Thoracic aorta (tissue), 2 donors: Measurements from ENCODE around the gene ZBTB7C. TPM values are rescaled to one million over a fixed set of nuclear protein-coding genes. Genes with fewer than 3 reads are reported as not detected.

Source experiments
- ATAC-seq: fragments of 150-250 bp; one replicate; pipeline ENCODE4 v1.8.0; 2017; ENCODE audit warnings: low read depth; ENCODE audit not compliant: insufficient number of reproducible peaks, low FRiP score
- DNase-seq: peaks from one replicate; pipeline ENCODE4 v3.0.0-alpha.2; 2020; ENCODE audit warnings: low spot score
- H3K27ac ChIP-seq, 2 donors: fragments of 200-600 bp; sonication (generic); 1 replicate in 1 of 2; 2 replicates in 1 of 2; pipeline ENCODE4 v1.5.1; 2016; ENCODE audit warnings: mild to moderate bottlenecking in 2 of 2, moderate library complexity in 2 of 2
- H3K27me3 ChIP-seq: fragments of 200-600 bp; sonication (generic); replicated peaks from 2 replicates; pipeline ENCODE4 v1.6.0; 2016; ENCODE audit warnings: mild to moderate bottlenecking; ENCODE audit not compliant: insufficient read depth
- H3K36me3 ChIP-seq: fragments of 200-600 bp; sonication (generic); one replicate; pipeline ENCODE4 v1.5.1; 2016
- H3K4me1 ChIP-seq, 2 donors: fragments of 200-600 bp; sonication (generic); 1 replicate in 1 of 2; 2 replicates in 1 of 2; pipeline versions ENCODE4 v1.5.1 to v1.6.0; 2016; ENCODE audit warnings: low read depth in 2 of 2, mild to moderate bottlenecking in 1 of 2; ENCODE audit not compliant: control insufficient read depth in 1 of 2
- H3K4me3 ChIP-seq: fragments of 200-600 bp; sonication (generic); 2 replicates; pipeline ENCODE4 v1.5.1; 2016; ENCODE audit warnings: mild to moderate bottlenecking
- H3K9me3 ChIP-seq: fragments of 200-600 bp; sonication (generic); 2 replicates; pipeline ENCODE4 v1.5.1; 2016
- total RNA-seq, 2 donors: library from RNA; depleted of rRNA; stranded (reverse); fragments of >200 nt; gene quantifications; one replicate each; pipeline versions ENCODE4 v1.1.0 to v1.2.3, GENCODE V29; 2016
- TF ChIP-seq, protein P1 (sequence below): fragments of 200-600 bp; sonication (generic); IDR thresholded peaks from one replicate; pipeline ENCODE4 v1.5.1; 2019; ENCODE audit warnings: antibody characterized with exemption

The ZBTB7C gene
- total RNA-seq, 2 donors from 2014 or later: 9.6 to 10.9 TPM

DNA sequence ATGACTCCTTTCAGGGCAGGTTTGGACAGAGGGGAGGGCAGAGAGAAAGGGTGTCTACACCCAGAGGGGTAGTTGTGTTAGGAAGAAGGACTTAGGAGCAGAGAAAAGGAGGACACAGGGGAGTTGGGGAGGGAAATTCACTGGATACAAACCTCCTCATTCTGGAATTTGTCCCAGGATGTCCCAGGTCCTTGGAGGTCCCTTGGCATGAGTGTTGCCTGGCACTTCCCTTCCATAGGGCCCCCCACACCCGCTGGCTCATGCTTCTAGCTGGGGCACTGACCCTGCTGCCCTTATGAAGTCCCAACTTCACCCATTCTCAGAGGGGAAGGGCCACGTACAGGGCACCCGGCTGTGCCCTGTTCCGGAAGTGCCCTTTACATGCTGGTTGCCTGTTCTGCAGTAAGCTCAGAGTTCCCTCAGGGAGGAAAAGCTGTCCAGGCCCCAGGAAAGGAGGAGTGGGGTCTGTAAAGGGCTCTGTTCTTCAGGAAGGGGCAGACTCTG is 385.1 kb downstream of the ZBTB7C start:
- peaks cover 8 to 31% of the 10 kb centered on the region in 2 donors for H3K4me1 ChIP-seq
- H3K27ac ChIP-seq: no peak overlapping the region
- H3K4me3 ChIP-seq: no peak overlapping the region
- no peaks in the 10 kb centered on the region for H3K9me3 ChIP-seq
- ATAC-seq (no peak), DNase-seq (no peak)
- TF ChIP-seq, protein P1, sequence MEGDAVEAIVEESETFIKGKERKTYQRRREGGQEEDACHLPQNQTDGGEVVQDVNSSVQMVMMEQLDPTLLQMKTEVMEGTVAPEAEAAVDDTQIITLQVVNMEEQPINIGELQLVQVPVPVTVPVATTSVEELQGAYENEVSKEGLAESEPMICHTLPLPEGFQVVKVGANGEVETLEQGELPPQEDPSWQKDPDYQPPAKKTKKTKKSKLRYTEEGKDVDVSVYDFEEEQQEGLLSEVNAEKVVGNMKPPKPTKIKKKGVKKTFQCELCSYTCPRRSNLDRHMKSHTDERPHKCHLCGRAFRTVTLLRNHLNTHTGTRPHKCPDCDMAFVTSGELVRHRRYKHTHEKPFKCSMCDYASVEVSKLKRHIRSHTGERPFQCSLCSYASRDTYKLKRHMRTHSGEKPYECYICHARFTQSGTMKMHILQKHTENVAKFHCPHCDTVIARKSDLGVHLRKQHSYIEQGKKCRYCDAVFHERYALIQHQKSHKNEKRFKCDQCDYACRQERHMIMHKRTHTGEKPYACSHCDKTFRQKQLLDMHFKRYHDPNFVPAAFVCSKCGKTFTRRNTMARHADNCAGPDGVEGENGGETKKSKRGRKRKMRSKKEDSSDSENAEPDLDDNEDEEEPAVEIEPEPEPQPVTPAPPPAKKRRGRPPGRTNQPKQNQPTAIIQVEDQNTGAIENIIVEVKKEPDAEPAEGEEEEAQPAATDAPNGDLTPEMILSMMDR: no peak
- H3K27me3 ChIP-seq: no peaks in the 10 kb centered on the region
- H3K36me3 ChIP-seq: no peaks in the 10 kb centered on the region

GRCh38 chr18:48023334-48024008 is 385.7 kb downstream of the ZBTB7C start:
- Histone ChIP-seq H3K36me3 (no peaks in the 10 kb centered on the region), H3K27me3 (no peaks in the 10 kb centered on the region), H3K9me3 (no peaks in the 10 kb centered on the region), H3K4me3 (no peak overlapping the region), H3K27ac (no peak overlapping the region), H3K4me1 (peaks cover 8 to 31% of the 10 kb centered on the region in 2 donors)
- TF ChIP-seq, protein P1: peak; percentile 32
- DNase-seq (no peak), ATAC-seq (no peak)

- ATAC-seq (no peak), DNase-seq (no peak)
- TF ChIP-seq, protein P1: peak; percentile 44
- Histone ChIP-seq H3K4me3 (no peak overlapping the region), H3K9me3 (no peaks in the 10 kb centered on the region), H3K36me3 (no peaks in the 10 kb centered on the region), H3K27ac (no peak overlapping the region), H3K27me3 (no peaks in the 10 kb centered on the region), H3K4me1 (peaks cover 8 to 26% of the 10 kb centered on the region in 2 donors)
These were observed 386.5 kb downstream of the ZBTB7C start for GRCh38 chr18:48022531-48023329.

DNA sequence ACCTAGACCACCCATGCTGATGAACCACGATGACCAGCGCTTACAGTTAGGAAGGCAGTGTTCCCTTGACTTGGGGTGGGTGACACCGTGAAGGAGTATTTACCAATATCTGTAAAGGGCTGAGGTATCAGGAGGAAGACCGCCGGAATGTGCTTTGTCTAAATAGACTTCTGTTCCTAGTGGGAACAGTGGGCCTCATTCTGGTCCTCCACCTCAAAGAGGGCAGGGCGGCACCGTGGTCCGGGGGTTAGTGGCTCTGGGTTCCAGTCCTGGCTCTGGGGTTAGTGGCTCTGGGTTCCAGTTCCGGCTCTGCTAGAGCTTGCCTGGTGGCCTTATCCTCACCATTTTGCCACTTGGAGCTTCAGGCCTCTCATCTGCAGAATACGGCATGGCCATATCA is 387.2 kb downstream of the ZBTB7C start:
- Histone ChIP-seq H3K27ac (no peak overlapping the region), H3K36me3 (no peaks in the 10 kb centered on the region), H3K4me1 (peaks cover 3 to 19% of the 10 kb centered on the region in 2 donors), H3K27me3 (no peaks in the 10 kb centered on the region), H3K4me3 (no peak overlapping the region), H3K9me3 (no peaks in the 10 kb centered on the region)
- TF ChIP-seq, protein P1: no peak
- DNase-seq (no peak), ATAC-seq (no peak)

DNA sequence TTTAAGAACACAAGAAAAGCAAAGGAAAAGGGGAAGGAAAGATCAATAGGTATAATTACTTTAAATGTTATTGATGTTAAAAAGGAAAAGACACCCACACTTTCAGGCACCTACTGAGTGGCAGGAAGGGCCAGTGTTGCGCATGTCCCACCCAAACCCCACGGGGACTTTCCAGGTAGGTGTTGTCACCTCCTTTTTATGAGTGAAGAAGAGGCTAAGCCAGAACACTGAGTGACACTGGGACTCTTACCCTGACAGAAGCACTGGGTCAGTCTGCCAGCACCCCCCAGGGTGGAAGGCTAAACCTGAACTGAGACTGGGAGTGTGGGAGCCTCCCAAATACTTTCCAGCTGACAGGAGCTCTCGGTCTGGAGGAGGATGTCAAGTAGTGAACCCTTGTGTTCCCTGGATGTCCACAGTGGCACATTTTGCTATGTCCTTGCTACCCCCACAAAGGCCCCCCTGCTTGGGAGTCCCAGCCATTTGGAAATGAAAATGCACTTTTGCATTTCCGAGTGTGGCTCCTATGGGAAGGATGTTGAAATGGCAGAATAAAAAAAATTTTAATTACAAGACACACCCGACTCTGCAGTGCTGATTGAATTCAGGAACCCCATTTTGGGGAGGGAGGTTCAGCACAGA is 387.8 kb downstream of the ZBTB7C start:
- Histone ChIP-seq H3K27me3 (no peaks in the 10 kb centered on the region), H3K4me1 (peaks cover 3 to 13% of the 10 kb centered on the region in 2 donors), H3K36me3 (no peaks in the 10 kb centered on the region), H3K9me3 (no peaks in the 10 kb centered on the region), H3K27ac (no peak overlapping the region), H3K4me3 (no peak overlapping the region)
- no peak for ATAC-seq
- TF ChIP-seq, protein P1: no peak
- DNase-seq: no peak
